HG02588 (cell line): Measurements from ENCODE around the gene RBM34.

Experiments used
- ATAC-seq: cut with Tn5 transposase; IDR thresholded peaks from one replicate; pipeline ENCODE4 v1.9.1; 2021; ENCODE audit warnings: mild to moderate bottlenecking, moderate library complexity; ENCODE audit not compliant: unreplicated experiment

RBM34 gene

DNA sequence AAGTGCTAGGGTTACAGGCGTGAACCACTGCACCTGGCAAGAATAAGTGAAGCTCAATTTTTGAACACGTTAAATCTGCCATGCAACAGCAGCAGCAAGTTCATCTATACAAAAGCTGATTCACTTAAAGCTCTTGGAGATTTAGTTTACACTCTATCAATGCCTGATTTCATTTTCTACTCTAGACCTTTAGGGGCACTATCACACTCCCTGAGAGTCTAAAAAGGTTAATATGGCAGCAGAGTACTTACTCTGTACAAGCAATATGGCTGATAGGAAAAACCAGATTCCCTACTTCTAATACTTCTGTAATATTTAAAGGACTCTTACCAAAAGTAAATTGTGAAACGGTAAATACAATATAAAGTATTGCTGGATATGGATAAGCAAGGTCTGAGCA is 4.8 kb downstream of the RBM34 start:
- no peak for ATAC-seq

DNA sequence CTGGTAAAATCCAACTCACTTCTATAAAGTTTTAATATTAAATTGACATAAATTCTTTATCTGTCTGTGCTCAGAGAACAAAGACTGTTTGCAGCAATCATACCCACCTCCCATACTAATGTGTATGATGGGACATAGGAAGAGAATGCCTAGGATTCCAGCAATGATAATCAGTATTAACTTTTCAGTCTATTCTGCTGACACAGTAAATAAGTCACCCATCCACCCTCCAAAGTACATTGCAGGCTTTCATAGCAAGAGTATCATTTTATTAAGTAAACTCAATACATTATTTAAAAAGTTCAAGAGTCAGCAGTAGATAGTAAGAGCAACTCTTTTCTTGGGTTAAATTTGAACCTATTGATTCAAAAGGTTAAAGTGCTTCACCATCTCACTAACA is 8.8 kb downstream of the RBM34 start:
- ATAC-seq: no peak

DNA sequence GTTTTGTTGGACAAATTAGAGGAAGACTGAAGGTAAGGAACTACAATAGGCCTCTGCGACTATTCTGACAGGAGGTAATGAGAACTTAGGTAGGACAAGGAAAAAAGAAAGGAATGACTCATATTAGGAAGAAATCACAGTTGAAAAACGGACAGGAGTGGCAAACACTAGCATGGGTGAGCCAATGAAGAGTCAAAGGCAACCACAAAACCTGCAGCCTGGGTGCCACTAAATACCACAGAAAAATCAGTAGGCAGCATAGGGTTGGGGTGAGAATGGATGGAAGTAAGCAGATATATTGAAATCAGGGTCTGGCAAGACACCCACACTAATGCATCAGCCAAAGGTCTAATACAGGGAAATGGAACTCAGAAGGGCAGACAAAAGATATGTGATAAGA is 10.0 kb downstream of the RBM34 start:
- ATAC-seq: no peak

DNA sequence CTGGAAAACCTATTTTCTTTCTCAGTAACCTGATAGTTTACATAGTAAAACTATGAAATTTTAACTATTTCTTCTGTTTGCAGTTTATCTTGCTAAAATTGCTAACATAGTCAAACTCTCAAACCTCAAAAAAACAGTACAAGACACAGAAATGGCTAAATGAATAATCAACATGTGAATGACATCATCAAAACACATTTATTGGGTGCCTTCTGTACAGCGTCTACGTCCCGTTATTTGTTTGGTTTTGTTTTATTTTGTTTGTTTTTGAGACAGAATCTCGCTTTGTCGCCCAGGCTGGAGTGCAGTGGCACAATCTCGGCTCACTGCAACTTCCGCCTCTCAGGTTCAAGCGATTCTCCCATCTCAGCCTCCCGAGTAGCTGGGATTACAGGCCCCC is 11.2 kb downstream of the RBM34 start:
- ATAC-seq: no peak

DNA sequence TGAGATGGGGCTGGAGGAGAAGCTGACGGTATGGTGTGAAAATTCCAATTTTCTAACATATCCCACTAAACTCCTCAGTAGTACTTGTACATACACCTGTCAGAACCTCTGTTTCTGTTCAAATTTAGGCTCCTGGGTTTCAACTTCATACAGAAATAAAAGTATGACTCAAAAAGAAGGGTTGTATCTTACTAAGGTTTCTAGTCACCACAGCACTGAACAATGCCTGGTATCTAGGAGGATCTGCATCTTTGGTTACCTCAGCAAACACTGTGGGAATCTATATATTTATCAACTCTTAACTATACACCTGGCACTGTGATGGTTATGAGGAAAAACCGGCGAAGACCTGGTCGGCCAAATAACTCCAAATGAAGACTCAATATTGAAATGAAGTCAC is 13.8 kb downstream of the RBM34 start:
- no peak for ATAC-seq

DNA sequence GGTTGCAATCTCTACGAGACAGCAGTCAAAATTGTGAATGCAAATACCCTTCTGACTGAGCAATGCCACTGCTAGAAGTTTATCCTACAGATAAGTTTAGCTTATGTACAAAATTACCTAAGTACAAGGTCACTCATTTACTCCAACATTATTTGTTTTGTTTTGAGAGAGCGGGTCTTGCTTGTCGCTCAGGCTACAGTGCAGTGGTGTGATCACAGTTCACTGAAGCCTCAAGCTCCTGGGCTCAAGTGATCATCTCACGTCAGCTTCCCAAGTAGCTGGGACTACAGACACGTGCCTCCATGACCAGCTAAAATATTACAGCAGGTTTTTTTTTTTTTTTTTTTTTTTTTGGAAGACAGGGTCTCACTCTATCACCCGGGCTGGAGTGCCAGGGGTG is 15.4 kb downstream of the RBM34 start:
- ATAC-seq: no peak

DNA sequence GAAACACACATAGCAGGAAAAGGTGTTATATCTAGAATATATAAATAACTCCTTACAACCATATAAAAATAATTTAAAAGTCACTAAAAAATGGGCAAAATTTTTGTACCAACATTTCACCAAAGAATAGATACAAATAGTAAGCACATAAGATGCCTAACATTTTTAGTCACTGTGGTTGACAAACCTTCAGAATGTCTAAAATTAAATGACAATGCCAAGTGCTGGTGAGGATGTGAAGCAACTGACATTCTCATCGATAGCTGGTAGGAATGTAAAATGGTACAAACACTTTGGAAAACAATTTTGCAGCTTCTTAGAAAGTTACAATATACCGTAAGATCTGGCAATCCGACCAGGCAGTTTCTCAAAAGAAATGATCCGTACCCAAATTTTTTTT is 18.1 kb downstream of the RBM34 start:
- ATAC-seq: no peak

DNA sequence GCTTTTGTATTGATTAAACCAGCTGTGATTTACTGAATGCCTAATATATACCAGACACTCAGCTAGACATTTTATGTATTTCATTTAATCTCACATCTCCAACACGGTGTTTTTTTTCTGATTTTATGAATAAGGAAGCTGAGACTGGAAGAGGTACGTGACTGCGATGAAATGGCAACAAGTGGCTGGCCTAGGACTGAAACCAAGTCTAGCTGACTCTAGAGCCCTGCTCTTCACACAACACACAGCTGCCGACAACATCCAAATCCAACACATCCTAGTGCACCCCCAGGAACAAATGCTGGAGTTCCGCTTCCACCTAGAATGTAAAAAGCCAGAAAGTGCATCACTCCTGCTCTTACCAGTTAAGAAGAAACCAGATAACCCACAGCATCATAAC is 21.7 kb downstream of the RBM34 start:
- no peak for ATAC-seq

DNA sequence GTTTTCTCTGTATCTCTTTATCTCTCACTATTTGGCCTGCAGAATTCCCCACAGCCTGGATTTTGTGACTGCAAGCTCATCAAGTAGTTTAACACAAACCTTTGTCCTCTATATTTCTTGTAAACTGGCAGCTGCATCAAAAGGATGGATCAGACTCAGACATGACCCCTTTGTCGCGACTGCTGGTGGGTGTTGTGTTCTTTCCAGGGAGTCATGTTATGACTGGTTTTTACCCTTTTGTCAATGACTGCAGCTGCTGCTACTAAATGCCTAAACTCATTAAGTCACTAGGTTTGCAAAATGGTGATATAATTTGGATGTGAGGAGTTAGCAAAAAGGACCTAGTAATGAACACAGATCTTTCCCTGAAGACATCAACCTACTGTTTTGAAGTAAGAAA is 22.2 kb downstream of the RBM34 start:
- no peak for ATAC-seq

DNA sequence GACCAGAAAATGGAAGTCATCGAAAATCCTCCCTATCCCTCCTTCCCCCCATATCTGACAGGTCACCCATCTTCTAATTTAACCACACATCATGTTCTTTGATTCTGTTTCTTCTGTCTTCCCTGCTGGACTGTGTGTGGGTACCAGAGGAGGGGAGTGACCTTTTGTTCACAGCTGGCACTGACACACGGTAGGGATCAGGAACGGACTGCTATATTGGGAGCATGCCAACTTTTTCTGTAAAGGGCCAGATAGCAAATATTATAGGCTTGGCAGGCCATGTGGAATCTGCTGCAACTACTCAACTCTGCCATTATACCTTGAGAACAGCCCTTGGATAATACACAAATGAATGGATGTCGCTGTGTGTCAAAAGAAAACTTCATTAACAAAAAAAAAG is 24.9 kb downstream of the RBM34 start:
- no peak for ATAC-seq

DNA sequence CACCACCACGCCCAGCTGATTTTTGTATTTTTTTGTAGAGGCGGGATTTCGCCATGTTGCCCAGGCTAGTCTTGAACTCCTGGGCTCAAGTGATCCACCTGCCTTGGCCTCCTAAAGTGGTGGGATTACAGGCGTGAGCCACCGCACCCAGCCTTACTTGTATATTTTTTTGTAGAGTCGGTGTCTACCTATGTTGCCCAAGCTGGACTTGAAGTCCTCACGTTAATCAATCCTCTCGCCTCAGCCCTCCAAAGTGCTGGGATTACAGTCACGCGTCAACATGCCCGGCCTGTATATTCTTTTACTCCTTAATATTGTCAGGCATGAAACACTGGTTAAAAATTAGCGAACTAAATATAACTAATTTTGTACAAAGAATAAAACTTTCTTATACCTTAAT is 26.9 kb downstream of the RBM34 start:
- no peak for ATAC-seq

DNA sequence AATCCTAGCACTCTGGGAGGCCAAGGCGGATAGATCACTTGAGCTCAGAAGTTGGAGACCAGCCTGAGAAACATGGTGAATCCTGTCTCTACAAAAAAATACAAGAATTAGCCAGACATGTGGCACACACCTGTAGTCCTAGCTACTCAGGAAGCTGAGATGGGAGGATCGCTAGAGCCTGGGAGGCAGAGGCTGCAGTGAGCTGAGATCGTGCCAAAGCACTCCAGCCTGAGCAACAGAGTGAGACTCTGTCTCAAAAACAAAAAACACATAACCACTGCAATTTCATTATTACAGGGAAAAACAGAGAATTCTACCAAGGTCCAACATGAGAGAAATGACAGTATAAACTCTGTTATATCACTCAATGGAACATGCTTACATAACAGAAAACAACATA is 28.0 kb downstream of the RBM34 start:
- ATAC-seq: no peak

DNA sequence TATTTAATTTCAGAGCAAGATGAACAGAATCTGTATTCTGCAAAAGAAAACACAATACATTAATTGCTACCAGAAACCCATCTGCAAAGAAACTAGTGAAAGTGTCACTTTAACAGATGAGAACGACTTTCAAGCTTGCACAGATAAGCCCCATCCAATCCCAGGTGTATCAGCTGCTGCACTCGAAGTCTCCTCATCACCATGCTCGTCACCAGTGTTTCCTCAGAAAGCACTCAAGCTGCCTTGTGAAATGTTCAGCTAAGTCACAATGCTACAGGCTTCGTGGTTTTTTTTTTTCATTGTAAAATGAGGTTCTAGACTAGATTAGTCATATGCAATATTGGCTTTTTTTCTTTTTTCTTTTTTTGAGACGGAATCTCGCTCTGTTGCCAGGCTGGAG is 29.1 kb downstream of the RBM34 start:
- no peak for ATAC-seq

DNA sequence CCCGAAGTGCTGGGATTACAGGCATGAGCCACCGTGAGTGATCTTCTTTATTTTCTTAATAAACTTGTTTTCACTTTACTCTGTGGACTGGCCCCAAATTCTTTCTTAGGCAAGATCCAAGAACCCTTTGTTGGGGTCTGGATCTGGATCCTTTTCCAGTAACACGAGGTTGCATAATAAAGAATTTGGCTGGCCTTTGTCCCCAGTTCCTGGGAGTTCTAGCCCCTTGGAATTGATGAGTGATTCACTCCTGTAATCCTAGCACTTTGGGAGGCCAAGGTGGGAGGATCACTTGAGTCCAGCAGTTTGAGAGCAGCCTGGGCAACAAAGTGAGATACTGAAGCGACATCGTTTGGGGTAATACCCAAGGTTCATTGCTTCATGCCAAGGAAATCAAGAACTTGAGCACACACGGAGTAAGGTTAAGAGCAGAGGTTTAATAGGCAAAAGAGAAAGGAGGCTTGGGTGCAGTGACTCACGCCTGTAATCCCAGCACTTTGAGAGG is 30.2 kb downstream of the RBM34 start:
- ATAC-seq: no peak

DNA sequence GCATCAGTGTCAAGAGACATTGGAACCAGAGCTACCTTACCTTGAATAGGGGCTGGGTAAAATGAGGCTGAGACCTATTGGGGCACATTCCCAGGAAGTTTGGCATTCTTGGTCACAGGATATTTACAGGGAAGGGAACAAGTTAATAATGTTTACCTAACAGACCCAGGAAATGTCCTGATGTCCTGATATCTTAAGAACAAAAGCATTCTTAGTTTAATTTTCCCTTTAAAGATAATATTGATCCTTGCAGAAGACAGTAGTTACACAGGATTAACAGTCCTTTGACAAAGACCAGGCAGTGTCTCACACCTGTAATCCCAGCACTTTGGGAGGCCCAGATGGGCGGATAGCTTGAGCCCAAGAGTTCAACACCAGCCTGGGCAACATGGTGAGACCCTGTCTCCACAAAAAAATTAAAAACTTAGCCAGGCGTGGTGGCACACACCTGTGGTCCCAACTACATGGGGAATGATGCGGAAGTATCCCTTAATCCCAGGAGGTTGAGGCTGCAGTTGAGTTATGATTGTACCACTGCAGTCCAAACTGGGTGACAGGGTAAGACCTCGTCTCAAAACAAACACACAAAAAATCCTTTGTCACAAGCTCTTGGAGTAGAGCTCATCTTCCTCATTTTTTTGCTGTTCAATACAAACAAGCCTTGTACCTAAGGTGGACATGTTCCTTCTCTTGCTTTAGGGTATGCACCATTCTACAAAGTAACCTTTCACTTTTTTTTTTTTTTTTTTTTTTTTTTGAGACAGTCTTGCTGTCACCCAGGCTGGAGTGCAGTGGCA is 31.1 kb downstream of the RBM34 start:
- ATAC-seq: no peak

DNA sequence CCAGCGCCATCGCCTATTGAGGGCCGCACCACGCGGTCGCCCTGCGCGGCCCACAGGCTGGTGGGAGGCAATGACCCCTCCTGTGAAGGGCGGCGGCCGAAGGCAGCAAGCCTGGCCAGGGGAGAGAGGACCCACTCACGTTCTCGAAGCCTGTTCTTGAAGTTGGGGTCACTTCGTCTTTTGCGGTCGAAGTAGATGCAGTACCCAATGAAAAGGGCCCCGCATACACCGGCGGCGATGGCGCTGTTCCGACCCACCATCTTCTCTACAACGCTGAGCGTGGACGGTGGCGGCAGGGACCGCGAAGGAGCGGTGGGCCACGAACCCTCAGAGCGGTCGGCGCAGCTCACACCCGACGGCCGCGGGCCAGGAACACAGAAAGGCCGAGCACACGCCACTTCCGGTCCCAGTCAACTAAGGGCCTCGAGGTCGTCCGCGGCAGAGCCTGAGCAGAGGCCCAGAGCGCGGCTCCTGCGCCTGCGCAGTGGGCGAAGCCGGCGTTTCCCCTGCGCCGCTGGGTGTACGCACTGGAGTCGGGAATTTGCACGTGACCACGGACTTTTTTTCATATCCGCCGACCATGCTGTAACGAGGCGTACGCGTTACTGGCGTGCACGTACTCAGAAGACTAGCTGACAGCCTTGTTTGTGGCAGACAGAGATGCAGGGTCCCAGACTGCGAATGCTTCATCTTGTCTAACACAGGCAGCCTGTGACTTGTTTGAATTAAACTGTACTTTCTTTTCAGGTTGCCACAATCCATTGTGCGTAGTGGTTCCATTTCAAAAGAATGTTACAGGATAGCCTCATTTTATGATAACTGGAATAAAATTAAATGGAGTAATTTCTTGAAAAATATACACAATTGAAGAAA is 32.4 kb downstream of the RBM34 start, which contains the start of gene TOMM20:
TOMM20 (minus strand) TSS at position 382 of the 873 bp plus-strand sequence; CDS start at position 260, 122 bp downstream.
- ATAC-seq: peak; percentile 92

DNA sequence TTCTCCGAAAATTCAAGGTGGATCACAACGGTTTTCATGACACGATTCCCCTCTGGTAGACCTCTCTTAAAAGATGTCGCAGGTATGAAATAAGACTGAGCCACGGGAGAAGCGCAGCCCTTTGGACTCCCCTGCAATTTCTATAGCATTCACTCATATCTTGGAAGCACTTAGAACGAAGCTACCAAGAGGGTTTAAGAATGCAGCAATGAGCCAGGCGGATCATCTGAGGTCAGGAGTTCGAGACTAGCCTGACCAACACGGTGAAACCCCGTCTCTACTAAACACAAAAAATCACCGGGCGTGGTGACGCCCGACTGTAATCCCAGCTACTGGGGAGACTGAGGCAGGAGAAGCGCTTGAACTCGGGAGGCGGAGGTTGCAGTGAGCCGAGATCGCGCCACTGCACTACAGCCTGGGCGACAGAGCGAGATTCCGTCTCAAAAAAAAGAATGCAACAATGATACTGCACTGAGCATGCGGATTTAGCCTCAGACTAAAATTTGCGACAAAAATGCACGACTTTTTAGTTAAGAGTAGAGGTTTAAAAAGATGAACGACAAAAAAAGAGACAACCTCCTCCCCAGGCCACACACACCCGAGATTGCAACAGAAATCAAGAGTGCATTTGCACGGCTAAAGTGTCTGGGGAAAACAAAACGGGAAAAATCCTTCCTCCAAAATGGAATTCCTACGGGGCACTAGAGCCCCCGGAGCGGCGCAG is 33.2 kb downstream of the RBM34 start:
- no peak for ATAC-seq

DNA sequence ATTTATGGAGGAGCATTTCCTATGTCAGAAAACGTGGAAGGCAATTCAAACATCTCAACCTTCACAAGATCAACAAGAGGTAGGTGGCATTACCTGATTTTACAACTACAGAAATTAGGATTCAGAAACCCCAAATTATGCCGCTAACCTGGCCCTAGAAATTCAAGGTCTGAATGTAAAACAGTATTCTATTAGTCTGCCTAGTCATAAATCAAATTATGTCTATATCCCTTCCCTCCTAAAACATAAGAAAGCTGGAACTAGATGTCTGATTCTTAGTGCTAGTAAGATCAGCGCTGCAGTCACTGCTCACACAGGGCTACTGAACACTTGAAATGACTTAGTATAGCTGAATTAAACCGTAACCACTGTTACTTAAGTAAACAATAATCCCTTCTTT is 33.8 kb downstream of the RBM34 start:
- no peak for ATAC-seq

DNA sequence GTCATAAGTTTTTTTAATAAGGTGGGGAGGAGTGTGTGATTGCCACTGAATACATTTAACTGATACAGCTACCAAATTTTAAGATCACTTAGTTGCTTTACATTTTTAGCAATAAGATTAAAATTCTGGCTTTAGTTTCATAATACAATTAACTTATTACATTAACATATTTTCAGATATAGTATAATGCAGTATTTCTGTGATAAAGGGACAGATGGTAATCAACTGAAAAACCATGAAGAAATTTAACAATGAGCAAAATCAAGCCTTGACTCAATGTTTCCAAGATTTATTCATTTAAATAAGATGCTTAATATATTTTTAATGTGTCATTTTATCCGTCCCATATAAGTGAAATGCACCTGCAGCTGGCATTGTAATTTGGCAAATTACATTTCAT is 36.4 kb downstream of the RBM34 start:
- ATAC-seq: no peak

DNA sequence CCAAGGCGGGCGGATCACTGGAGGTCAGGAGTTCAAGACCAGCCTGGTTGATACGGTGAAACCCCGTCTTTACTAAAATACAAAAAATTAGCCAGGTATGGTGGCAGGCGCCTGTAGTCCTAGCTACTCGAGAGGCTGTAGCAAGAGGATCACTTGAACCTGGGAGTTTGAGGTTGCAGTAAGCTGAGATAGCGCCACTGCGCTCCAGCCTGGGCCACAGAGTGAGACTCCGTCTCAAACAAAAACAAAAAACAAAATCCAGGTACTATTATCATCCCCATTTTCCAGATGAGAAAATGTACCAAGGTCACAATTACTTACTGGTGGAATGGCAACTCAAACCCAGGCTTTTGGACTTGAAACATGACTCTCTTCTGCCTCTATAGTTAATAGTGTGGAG is 36.9 kb downstream of the RBM34 start:
- ATAC-seq: no peak

DNA sequence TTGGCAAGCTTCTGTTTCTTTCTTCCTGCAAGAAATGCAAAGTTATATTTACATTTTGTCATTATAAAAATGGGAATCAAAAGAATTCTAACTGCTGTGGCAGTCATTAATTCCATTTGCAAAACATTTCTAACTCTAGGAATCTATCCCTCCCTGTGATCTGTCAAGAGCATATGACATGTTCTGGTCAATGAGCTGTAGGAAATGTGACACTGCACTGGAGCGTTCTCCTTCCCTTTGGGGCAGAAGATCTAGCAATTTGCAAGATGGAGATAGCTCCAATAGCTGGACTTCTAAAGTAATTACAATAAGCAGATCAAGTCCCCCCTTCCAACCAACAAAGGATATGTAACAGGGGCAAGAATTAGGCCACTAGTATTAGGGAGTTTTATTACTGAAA is 38.7 kb downstream of the RBM34 start:
- no peak for ATAC-seq
